ENCODE data around the gene NAPG.
"Not testable (repeated sequence)": the region's sequence is repeated elsewhere in the genome, so short reads cannot be mapped to it uniquely, and the experiment has no call there.

Gene NAPG

DNA sequence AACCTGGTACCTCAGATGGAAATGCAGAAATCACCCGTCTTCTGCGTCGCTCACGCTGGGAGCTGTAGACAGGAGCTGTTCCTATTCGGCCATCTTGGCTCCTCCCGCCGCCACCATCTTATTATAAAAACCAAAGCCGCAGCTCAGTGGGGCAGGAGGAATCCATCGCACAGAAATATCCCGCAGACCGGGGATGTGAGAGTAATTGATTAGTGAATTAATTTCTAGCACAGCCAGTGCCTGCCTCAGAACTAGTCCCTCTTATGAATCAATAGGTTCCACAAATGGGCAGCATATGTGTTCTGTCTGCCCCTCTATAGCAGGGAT, 52.7 kb downstream of the NAPG start:
- peak overlapping the region; percentile 66 for H3K27ac ChIP-seq
- POLR2A ChIA-PET (ENCODE audit: low non-redundant PET); DNase-seq (ENCODE audit: low spot score): not testable (repeated sequence)
- CTCF ChIA-PET: interaction anchor here (0.5 to 0.6 kb wide), 2 partner anchors 18 to 160 kb away, joined by 3 to 4 read pairs; no protein-coding TSS in a partner anchor

DNA sequence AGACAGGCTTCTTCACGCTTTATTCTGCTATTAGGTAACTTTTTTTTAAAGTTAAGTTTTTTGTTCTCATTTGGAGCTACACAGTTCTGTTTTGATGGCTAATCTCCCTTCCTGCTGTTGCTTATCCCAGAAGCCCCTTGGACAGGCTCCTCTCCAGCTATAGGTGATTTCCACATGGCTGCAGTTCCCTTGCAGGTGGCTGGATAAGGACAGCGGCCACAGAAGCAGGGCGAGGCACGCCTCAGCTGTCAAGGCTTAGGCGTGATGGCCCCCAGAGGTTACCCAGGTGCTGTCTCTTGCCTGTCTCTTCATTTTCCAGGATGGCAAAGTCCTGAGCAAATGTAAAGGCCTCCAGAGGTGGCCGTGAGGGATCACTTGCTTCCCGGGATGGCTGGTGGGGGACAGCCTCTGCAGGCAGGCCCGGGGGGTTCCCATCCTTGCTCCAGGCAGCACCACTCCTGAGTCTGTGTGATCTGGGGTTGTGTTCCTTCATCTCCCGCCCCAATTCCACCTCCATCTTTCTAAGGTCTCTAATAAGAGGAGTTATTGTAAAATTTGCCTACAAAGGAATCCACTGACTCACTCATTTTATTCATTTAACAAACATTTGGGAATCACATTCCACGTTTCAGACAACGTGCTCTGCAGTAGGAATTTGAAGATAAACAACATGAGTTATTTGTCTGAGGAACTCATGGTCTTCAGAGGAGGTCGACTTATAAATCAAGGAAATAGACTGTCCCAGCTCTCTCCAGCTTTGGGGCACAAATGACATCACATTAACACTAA, 53.4 kb downstream of the NAPG start:
- DNase-seq (ENCODE audit: low spot score): peak; percentile 37
- ChIA-PET CTCF (interaction anchor here (0.5 to 0.6 kb wide), 2 partner anchors 19 to 159 kb away, joined by 3 to 4 read pairs; no protein-coding TSS in a partner anchor), POLR2A (ENCODE audit: low non-redundant PET) (no interaction called here)
- TF ChIP-seq, protein P1, sequence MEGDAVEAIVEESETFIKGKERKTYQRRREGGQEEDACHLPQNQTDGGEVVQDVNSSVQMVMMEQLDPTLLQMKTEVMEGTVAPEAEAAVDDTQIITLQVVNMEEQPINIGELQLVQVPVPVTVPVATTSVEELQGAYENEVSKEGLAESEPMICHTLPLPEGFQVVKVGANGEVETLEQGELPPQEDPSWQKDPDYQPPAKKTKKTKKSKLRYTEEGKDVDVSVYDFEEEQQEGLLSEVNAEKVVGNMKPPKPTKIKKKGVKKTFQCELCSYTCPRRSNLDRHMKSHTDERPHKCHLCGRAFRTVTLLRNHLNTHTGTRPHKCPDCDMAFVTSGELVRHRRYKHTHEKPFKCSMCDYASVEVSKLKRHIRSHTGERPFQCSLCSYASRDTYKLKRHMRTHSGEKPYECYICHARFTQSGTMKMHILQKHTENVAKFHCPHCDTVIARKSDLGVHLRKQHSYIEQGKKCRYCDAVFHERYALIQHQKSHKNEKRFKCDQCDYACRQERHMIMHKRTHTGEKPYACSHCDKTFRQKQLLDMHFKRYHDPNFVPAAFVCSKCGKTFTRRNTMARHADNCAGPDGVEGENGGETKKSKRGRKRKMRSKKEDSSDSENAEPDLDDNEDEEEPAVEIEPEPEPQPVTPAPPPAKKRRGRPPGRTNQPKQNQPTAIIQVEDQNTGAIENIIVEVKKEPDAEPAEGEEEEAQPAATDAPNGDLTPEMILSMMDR (conservative IDR thresholded peaks at IDR 0.05; ENCODE audit: low read depth): no peak
- peak overlapping the region; percentile 66; the same call in 1 of the 2 replicates for H3K27ac ChIP-seq

DNA sequence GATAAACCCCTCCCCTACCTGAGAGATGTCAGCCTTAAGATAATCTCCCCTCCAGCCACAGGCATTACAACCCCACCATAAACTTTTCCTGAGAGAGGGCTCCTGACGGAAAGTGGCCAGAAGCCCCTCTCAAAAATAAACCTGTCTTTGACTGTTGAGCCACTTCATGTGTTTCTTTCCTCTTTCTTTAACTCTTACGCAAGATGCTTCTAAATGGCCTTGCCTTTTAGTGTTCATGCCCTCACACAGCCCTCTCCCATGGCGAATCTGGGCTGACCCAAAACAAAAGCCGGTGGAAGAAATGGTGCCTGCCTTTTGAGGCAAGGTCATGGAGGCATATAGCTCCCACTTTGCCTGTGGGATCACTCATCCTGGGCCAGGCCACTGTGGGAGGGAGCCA, 54.4 kb downstream of the NAPG start:
- TF ChIP-seq, protein P1 (conservative IDR thresholded peaks at IDR 0.05; ENCODE audit: low read depth): no peak

DNA sequence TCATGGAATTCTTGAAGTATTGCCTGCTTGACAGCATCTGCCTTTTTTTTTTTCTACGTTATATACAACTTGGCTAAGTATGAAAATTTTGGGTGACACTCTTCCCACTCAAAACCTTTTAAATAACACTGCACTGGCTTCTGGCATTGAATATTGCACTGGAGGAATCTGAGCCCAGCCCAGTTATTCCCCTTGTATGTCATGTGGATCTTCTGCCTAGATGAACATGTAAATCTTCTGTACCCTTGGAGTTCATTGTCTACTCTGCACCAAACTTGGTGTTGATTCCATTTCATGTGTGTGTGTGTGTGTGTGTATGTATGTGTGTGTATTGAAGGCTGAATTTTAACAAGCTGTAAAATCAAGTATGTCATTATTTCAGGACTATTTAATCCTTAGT, 59.4 kb downstream of the NAPG start:
- TF ChIP-seq, protein P1 (conservative IDR thresholded peaks at IDR 0.05; ENCODE audit: low read depth): no peak
- no peak for DNase-seq (ENCODE audit: low spot score)
- ChIA-PET POLR2A (ENCODE audit: low non-redundant PET) (no interaction called here), CTCF (no interaction called here)
- H3K27ac ChIP-seq: no peak overlapping the region

More for the DNA sequence above, 54.4 kb downstream of the NAPG start:
- POLR2A ChIA-PET (ENCODE audit: low non-redundant PET): no interaction called here
- no peak overlapping the region for H3K27ac ChIP-seq
- CTCF ChIA-PET: interaction anchor here (0.7 kb wide), 1 partner anchor 180 kb away, joined by 4 read pairs; no protein-coding TSS in a partner anchor
- no peak for DNase-seq (ENCODE audit: low spot score)

DNA sequence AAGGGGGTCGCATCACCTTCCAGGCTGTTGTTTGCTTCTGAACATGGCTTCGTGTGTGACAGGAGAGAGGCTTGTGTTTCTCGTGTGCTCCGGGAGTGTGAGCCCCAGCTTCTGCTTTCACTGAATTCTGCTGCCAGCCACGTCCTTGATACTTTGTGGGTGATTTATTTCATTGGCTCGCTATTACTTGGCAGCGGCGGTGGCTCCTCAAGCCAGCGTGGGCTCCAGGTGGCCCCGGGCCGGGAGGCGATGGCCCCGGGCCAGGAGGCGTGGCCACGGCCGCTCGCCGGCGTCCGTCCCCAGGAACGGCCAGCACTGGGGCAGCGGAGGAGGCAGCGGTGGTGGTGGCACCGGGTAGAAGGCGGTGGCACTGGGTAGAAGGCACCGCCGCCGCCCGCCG, 63.1 kb downstream of the NAPG start:
- CTCF ChIA-PET: no interaction called here
- no peak for DNase-seq (ENCODE audit: low spot score)
- POLR2A ChIA-PET (ENCODE audit: low non-redundant PET): no interaction called here
- no peak overlapping the region for H3K27ac ChIP-seq
- TF ChIP-seq, protein P1 (conservative IDR thresholded peaks at IDR 0.05; ENCODE audit: low read depth): no peak

DNA sequence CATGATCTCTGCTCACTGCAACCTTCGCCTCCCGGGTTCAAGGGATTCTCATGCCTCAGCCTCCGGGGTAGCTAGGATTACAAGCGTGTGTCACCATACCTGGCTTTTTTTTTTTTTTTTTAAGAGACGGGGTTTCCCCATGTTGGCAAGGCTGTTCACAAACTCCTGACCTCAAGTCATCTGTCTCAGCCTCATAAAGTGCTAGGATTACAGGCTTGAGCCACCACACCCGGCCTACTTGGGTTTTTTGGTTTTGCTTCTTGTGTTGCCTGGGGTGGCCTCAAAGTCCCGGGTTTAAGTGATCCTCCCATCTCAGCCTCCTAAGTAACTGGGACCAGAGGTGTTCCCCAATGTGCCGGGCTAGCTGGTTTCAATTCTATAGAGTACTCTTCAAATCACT, 64.6 kb downstream of the NAPG start:
- no peak for DNase-seq (ENCODE audit: low spot score)
- TF ChIP-seq, protein P1 (conservative IDR thresholded peaks at IDR 0.05; ENCODE audit: low read depth): no peak
- ChIA-PET CTCF (no interaction called here), POLR2A (ENCODE audit: low non-redundant PET) (interaction anchor here (0.6 kb wide), 1 partner anchor 186 kb away, joined by 3 read pairs; no protein-coding TSS in a partner anchor)
- no peak overlapping the region for H3K27ac ChIP-seq

DNA sequence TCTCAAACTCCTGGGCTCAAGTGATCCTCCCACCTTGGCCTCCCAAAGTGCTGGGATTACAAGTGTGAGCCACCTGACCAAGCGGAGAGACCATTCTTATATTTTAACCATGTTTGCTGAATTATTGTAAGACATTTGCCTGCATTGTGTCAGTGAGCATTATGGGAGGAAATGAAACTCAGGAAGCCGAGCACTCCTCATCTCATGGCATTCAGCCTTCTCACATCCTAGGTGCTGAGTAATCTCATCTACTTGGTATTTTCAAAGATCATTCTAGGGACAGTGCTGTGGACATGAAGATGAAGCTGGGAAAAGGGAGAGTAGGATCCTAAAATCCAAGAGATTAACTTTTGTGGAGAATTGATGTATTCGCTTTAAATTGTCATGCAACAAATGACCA, 66.1 kb downstream of the NAPG start:
- TF ChIP-seq, protein P1 (conservative IDR thresholded peaks at IDR 0.05; ENCODE audit: low read depth): no peak
- DNase-seq (ENCODE audit: low spot score): no peak
- CTCF ChIA-PET: interaction anchor here (0.7 kb wide), 1 partner anchor 892 kb away, joined by 3 read pairs; no protein-coding TSS in a partner anchor

DNA sequence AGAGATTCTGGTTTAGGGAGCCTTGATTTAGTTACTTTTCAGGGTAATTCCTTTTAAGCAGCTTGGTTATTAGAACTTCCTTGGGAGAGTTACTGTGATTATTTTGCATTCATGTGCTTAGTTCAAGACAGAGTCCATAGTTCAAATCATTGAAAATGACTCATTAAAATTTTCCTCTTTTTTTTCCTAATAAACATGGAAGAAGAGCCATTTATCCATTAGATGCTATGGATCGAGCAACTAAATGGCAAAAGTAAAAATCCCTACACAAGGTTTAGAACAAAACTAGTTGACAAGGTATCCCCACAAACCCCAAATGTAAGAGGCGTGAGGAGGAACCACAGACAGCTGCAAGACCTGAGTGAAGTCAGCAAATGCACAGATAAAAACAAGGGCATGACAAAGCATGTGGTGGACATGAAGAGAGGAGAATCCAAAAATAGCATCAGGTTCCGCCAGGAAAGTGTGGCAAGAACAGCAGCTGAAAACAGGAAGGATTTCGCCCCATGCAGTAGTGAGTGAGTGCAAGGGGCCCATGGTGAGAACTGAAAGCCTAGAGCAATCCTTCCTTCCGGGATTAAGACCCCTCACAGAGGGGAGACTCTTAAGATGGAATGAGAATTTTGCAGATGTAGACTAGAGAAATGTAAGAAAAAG, 67.7 kb downstream of the NAPG start:
- POLR2A ChIA-PET (ENCODE audit: low non-redundant PET); H3K27ac ChIP-seq; CTCF ChIA-PET; DNase-seq (ENCODE audit: low spot score): not testable (repeated sequence)

More for the DNA sequence above, 66.1 kb downstream of the NAPG start:
- no peak overlapping the region for H3K27ac ChIP-seq
- POLR2A ChIA-PET (ENCODE audit: low non-redundant PET): no interaction called here

DNA sequence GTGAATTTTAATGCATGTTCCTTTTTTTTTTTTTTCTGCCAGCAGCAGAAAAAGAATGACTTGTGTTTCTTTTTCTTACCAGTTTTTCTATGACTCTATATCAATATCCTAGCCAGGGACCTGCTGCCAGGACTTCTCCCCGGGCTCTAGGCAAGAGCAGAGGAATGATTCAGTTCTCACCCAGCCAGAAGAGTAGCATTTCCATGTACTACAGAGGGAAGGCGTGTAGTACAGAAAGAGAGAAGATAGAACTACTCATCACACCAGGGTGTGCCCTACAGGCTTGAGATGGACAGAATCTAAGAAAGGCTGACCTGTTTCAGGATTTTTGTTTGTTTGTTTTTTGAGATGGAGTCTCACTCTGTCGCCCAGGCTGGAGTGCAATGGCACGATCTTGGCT, 70.1 kb downstream of the NAPG start:
- DNase-seq (ENCODE audit: low spot score); POLR2A ChIA-PET (ENCODE audit: low non-redundant PET); CTCF ChIA-PET; H3K27ac ChIP-seq: not testable (repeated sequence)

DNA sequence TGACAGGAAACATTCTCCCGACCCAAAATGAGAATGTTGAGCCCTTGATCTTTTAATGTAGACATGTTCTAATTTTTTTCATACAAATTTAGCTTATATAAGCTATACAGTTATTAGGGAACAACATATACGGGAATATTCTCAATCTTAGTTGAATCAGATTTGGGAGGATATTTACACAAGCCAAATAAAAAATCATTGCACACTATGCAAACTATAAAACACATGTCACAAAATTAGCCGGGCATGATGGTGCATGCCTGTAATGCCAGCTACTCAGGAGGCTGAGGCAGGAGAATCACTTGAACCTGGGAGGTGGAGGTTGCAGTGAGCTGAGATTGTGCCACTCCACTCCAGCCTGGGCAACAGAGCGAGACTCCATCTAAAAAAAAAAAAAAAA, 71.9 kb downstream of the NAPG start:
- CTCF ChIA-PET: interaction anchor here (0.6 kb wide), 1 partner anchor 426 kb away, joined by 3 read pairs; no protein-coding TSS in a partner anchor
- POLR2A ChIA-PET (ENCODE audit: low non-redundant PET); DNase-seq (ENCODE audit: low spot score); H3K27ac ChIP-seq: not testable (repeated sequence)

Data from RWPE1 (cell line).